ENCODE measurements around the gene GTF2A1.

GRCh38 chr14:81187832-81188522, 32.8 kb downstream of the GTF2A1 start:
- TF ChIP-seq CTCF (IDR thresholded peaks at IDR 0.05; ENCODE audit: extremely low read depth in 1 of 2, insufficient read depth in 1 of 2, low read depth in 1 of 2, low read length in 2 of 2) (no peak), POLR2A (IDR thresholded peaks at IDR 0.05; ENCODE audit: low read depth, low read length) (no peak), MAX (IDR thresholded peaks at IDR 0.05; ENCODE audit: insufficient read depth, insufficient read length) (no peak), EZH2 (IDR thresholded peaks at IDR 0.05; ENCODE audit: borderline replicate concordance, low read depth, low read length, severe bottlenecking) (no peak)
